ENCODE data around the gene BCOR.

GRCh38 chrX:40084471-40085101 lies 13.2 kb downstream of the BCOR start:
- TF ChIP-seq POLR2A (IDR thresholded peaks at IDR 0.05) (no peak), CTCF (IDR thresholded peaks at IDR 0.05) (no peak)
